NCI-H2081 treated with DMSO at 0.1 percent for 48 hours (cell line): ENCODE data around the gene ALOX15.
"Not testable (repeated sequence)": the region's sequence is repeated elsewhere in the genome, so short reads cannot be mapped to it uniquely, and the experiment has no call there.

Experiments
- DNase-seq: peaks from one replicate; lab custom pipeline; 2025; lab: John Stamatoyannopoulos, UW

Gene ALOX15, protein sequence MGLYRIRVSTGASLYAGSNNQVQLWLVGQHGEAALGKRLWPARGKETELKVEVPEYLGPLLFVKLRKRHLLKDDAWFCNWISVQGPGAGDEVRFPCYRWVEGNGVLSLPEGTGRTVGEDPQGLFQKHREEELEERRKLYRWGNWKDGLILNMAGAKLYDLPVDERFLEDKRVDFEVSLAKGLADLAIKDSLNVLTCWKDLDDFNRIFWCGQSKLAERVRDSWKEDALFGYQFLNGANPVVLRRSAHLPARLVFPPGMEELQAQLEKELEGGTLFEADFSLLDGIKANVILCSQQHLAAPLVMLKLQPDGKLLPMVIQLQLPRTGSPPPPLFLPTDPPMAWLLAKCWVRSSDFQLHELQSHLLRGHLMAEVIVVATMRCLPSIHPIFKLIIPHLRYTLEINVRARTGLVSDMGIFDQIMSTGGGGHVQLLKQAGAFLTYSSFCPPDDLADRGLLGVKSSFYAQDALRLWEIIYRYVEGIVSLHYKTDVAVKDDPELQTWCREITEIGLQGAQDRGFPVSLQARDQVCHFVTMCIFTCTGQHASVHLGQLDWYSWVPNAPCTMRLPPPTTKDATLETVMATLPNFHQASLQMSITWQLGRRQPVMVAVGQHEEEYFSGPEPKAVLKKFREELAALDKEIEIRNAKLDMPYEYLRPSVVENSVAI

DNA sequence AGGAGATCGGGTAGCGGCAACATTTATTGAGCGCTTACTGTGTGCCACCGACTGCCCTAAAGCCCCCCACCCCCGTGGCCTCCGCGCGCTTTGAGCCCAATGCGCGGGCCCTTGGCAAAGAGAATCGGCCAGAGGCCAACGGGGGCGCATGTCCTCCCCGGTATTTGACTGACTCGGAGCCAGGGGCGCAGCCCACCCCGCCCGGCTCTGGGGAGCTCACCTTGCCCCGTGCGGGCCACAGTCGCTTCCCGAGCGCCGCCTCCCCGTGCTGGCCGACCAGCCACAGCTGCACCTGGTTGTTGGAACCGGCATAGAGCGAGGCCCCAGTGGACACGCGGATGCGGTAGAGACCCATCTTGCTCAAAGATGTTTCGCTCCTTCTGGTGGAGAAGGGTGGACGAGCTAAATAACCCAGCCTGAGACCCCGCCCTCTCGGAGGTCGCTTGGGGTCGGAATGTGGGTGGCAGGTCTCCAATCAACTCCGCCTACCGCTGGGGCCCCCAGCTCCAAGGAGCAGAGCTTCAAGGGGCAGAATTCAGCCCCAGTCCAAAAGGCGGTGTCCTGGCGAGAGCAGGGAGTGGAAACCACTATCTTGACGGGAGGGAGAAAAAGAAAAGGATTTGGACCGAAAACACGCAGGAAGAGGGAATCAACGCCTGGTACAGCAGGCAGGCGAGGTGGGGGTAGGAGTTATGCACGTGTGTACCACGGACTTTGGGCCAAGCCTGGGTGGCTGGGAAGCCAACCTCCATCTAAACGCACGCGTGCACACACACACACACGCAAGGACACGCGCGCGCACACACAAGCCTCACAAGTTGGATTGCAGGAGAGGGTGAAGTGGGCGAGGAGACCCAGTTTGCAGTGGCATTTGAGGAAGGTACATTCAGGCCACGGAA, at the start of gene ALOX15:
ALOX15 (minus strand) TSS at position 382 of the 899 bp plus-strand sequence; CDS start at position 355, 27 bp downstream.
- DNase-seq, result no peak

DNA sequence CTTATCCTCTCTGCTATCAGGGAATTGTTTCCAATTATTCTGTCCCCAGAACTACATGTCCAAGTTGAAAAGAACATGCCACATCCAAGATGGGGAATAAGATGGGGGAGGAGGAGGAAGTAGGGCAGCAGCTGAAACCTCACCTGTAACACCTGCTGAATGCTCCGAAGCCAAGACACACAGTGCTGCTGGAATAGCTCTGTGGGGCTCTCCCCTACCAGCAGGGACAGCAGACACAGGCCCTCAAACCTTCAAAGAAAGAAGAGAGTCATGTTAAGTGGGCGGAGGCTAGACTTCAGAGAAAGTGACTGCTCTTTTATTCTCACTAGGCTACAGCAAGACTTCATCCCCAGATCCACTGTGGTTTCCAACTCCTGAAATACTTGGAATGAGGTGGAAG, 49.3 kb upstream of the ALOX15 start:
- no peak for DNase-seq

DNA sequence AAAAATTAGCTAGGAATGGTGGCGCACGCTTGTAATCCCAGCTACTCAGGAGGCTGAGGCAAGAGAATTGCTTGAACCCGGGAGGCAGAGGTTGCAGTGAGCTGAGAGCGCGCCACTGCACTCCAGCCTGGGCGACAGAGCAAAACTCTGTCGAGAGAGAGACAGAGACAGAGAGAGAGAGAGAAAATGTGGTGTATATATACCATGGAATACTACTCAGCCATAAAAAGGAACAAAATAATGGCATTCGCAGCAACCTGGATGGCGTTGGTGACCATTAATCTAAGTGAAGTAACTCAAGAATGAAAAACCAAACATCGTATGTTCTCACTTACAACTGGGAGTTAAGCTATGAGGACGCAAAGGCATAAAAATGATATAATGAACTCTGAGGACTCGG, 48.4 kb upstream of the ALOX15 start:
- not testable (repeated sequence) for DNase-seq

DNA sequence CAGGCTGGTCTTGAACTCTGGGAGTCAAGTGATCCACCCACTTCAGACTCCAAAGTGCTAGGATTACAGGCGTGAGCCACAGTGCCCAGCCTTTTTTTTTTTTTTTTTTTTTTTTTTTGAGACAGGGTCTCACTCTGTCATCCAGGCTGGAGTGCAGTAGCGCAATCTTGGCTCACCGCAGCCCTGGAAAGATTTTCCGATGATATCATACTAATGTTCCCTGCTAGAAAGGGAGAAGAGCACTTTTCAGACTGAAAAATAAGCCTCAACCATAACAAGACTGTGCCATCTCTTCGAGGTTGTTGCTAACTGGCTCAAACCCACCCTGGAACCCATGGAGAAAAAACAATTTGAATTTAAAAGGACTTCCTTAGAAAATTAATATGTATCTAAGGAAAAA, 42.3 kb upstream of the ALOX15 start:
- not testable (repeated sequence) for DNase-seq

DNA sequence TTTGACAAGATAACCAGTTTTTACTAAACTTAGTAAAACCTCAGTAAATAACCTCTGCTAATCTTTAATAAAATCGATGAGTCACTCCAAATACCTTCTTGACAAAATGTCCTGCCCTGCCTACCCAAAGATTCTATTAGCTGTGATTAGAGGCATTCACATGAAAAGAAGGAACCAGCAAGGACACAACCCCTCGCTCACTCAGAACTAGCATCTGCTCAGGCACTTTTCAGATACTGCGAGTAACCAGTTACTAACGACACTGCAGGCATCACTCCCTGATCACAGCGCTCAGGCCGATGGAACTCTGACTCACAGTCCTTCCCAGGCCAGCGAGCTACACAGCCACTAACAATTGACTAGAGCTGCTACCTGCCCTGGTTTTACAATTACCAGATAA, 38.2 kb upstream of the ALOX15 start:
- DNase-seq, result no peak

DNA sequence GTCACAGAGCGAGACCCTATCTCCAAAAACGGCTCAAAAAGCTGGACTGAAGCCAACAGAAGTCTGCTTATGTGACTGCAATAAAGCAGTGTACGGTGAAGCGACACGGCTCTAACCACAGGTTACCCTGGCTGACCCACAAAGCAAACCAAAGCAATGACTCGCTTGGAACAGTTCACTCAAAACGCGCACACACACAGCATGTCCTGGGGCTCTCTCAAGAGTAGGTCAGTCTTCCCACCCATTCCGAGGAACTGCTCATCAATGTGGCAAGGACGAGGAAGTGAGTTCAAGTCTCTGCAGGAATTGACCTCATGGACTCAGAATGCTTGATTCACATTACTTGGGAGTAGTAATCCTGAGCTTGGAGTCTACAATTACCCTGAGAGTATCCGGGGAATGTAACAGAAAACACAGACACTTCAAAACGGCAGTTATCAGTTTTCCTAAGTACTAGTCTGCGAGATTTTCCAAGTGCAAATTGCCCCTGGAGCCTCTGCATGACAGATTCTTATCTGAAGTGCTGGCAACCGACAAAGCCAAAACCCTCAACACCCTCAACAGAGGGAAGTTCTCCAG, 37.1 kb upstream of the ALOX15 start:
- no peak for DNase-seq

DNA sequence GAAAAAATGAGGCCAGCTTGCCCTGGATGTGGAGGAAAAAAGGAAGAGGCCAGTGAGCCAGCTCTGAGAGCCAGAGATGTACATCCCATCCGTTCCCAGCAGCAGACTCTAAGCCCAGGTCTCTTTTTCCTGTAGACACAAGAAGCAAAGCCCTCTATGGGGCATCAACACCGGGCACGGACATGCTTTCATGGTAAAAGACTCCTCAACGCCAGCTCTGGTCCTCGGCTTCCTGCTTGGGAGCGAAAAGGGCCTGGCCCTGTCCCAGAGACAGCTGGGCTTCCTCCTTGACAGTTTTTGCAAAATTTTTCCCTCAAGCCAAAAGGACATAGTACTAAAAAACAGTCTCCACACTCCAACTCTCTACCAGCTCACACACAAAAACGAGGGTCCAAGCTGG, 35.3 kb upstream of the ALOX15 start:
- DNase-seq, result no peak

DNA sequence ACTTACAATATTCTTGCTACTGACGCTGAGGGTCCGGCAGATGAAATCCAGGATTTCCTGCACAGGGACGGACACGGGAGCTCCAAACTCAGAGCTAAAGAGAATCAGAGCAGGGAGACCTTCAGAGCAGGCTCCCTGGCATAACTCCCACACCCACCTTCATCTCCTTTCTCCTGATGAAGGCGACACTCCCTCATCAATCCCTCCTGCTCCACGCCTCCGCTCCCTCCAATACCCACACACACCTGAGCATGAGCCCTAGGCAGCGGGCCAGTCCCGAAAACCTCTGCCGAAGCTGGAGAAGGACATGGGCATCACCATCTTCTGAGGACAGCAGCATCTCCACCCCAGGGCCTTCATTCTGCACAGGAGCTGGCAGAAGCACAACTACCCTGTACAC, 34.3 kb upstream of the ALOX15 start:
- DNase-seq, result no peak

DNA sequence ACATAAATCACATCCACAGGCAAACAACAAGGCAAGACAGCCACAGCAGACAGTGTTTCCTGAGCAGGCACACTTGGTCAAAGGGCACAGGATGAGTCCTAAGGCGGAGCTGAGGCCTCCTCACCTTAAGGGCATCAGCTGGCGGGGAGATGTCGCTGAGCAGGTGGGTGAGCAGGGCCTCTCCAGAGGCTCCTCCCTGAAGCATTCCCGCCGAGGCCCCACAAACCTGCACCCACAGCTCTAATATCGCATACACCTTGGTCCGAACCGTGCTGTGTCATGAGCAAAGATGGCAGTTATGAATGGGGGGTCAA, 33.2 kb upstream of the ALOX15 start:
- DNase-seq, result no peak

DNA sequence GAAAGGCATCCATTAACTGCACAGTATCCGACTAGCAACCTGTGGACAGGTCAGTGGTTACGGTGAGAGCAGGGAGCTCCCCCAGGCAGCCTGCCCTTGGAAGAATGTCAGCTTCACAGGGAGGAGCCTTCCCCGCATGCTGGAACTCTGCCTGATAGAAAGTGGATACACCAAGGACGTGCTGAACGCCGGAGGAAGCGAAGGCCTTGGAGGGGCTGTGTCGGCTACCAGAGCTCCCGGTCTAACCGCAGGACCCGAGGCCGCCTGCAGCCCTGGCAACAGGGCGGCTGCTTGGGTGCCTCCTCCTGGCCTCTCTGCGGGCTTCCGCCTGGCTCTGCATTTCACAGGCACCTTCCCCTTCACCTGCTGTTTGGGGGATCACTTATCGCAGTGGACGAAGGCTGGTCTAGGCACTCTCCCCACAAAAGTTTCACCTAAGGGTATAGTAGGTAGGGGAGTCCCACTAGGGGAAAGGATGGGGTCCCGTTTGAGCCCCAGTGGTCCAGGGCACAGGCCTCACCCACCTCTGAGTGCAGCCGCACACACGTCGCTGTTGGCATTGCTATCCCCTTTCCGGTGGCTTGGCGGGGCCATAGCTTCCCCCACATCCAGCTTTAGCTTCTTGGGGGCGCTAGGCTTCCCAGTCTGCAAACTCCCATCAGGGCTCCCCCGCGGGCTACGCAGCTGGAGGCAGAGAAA, 32.7 kb upstream of the ALOX15 start:
- DNase-seq, result no peak

DNA sequence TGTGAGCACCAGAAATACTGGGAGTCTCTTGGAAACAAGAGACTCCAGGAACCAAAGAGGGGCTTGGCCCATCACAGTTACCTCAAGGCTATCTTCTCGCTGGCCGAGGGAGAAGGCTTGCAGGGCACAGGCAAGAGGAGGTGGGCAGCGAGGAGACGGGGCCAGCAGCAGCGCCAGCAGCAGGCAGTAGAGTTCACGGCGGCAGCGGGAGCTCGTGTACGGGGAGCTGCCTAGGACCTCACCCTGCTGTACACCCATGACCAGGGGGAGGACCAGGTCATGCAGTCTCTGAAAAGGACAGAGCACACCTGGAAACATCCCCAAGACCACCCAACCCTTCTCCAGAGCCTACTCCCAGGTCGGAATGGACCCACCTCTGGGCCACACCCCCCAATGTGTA, 31.7 kb upstream of the ALOX15 start:
- DNase-seq, result no peak

DNA sequence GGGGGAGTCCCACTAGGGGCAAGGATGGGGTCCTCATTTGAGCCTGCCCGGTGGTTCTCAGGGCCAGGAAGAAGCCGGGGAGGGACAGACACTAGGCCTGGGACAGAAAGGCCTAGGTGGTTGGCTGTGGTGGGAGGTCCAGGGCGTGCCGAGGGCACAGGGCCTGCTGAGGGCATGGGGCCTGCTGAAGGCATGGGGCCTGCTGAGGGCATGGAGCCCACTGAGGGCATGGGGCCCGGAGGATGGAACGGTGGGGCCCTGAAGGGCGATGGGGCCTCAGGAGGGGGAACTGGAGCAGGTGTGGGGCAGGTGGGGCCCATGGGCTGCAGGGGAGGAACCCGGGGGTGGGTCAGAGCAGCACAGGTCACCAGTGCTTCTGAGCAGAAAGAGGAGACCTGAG, 31.3 kb upstream of the ALOX15 start:
- no peak for DNase-seq

DNA sequence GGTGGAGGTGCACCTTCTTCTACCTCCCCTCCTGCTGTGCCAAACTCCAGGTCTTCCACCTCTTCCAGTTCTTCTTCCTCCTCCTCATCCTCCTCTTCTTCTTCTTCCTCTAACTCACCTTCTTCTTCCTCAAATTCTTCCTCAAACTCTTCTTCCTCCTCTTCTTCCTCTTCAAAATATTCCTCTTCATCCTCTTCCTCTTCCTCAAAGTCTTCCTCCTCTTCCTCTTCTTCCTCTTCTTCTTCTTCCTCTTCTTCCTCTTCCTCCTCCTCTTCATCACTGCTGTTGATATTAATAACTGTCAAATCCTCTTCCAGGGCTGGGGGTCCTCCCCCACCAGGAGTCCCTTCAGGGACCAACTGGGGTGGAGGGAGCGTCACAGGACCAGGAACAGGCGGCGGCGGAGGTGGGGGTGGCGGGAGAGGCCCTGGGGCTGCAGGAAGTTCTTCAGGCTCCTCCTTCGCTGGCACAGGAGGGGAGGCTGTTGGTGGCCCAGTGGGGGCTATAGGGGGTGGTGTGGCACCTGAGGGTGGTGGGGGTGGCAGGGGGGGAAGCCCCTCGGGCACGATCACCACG, 30.7 kb upstream of the ALOX15 start:
- no peak for DNase-seq

DNA sequence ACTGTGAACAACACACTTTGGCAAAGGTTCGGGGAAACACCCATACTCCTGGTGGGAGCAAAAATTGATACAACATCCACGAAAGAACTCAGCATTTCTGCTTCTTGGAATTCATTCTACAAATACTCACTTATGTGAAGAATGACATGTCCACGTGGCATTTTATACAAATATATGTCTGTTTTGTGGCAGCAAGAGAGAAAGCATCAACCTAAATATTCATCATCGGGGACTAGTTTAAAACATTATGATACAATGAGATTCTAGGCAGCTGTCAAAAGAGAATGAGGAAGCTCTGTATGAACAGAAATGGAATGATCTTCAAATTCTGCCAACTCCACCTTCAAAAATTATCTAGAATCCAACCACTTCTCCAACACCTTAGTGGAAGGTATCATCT, 25.7 kb upstream of the ALOX15 start:
- DNase-seq, result no peak

DNA sequence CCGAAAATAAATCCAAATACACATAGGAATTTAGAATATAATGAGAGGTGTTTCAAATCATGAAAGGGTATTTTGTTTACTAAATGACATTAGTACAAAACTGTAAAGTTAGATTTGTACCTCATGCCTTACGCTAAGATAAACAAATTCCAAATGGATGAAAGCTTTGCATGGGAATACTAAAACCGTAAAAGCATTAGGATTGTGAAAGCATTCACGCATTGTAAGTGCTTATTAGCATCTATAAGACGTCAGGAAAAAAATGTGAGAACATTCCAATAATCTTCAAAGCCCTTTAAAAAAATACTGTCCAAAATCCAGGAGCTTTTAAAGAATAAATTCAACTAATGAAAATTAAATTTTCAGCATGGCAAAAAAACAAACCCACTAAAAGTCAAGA, 24.8 kb upstream of the ALOX15 start:
- no peak for DNase-seq

DNA sequence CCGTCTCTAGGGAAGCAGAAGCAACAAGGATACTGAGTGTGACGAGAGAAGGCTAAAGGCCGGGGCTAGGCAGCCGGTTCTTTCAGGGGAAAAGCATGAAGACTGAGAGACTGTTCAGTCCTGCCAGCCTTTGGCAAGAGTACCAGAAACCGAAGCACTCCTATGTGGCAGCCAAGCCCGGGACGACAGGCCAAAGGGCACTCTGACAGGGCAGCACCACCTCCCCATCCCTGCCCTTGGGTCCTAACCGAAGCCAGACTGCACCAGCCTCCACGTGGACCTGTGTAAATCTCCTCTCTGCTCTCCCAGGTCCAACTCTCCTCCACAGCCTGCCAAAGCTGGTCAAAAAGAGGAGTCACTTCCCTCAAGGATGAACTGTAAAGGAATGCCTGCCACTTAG, 23.5 kb upstream of the ALOX15 start:
- no peak for DNase-seq

DNA sequence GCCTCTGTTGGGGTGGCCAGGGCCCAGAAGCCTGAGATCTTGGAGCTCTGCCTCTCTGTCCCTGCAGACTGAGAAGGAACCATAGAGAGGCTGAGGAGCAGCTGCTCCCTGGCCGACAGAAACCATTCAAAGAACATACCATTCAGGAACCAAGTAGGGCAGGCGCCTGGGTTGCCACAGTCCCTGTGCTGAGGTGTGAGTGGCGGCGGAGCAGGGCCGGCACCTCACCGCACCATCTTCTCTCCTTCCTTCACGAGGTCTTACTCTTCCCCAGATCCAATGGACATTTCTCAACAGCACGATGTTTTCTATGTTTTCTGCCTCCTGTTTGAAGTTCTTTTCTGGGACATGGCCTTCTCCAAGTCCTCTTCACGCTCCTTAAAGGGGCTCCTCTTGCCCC, 22.8 kb upstream of the ALOX15 start:
- DNase-seq, result no peak

DNA sequence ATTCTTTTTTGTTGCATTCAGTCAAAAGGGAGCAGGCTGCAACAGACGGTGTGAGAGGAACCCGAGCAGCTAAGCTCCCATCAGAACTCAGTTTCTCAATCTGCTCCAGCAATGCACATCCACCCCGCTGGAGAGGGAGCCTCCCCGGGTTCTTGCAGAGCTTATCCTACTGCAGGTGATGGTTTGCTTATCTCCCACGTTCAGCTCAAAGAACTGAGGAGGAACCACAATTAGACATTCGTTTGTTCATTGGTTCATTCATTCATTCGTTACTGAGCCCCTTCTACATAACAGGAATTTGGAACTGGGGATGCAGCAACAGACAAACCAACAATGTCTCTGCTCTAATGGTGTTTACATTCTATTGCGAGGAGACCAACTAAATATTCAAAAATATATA, 22.2 kb upstream of the ALOX15 start:
- no peak for DNase-seq

DNA sequence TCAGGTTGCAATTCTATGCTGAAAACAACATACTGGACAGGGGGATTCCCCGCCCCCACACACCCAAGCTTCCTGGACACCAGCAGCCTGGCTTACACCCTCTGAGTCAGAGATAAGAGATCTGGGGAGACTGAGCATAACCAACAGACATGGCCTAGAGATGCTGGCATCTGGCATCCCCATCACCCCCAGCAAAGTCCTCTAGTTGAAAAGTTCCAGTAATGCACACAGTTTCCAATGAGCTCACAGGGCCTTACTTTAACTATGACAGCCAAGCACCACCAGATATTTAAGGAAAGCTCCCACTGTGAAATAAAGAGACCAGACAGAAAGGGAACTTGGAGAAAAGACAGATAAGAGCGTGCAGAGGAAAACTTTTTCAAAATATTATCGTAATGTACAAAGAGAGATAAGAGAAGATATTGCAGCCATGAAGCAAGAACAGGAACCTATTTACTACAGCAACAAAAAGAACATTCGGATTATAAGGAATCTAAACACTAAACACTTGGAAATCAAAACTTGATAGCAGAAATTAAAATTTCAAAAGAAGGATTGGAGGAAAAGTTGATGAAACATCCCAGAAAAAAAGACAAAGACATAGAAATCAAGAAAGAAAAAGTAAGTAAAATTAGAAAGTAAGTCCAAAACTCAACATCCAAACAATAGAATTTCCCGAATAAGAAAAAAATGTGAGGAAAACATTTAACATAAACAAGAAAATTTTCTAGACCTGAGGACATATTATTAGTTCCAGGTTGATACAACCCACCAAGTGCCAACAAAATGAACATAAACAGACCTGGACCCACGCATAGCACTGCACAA, 17.2 kb upstream of the ALOX15 start:
- no peak for DNase-seq

DNA sequence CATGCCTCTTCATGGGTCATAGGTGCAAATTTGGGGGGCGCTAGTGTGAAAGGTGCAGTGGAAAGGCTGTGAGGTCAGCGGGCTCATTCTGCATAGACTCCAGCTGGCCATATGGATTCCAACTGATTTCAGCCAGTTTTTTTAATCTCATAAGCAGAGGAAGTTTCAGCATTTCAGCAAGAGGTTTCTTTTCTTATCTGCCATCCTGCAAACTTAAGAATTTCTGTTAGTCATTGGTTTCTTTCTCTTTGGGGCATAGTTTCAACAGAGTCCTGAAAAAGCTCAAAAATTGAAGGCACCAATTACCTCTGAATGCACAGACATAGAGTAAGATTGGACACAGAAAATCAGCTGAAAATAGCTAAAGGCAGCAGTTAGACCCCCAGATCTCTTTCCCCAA, 16.2 kb upstream of the ALOX15 start:
- DNase-seq, result no peak

DNA sequence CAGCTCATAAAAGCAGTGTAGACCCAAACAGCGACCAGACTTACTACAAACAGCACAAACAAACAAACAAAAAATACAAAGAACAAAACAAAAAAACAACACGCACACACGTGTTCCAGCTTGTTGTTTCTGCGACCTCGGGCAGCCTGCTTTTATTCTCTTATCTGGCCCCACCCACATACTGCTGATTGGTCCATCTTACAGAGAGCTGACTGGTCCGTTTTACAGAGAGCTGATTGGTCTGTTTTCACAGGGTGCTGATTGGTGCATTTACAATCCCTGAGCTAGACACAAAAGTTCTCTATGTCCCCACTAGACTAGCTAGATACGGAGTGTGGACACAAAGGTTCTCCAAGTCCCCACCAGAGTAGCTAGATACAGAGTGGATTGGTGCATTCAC, 14.5 kb upstream of the ALOX15 start:
- not testable (repeated sequence) for DNase-seq
